ENCODE measurements around the gene EFNB2.

EFNB2 gene

GRCh38 chr13:106499113-106499512 is 36.3 kb downstream of the EFNB2 start:
- DNase-seq = no peak

GRCh38 chr13:106498571-106498970 is 36.9 kb downstream of the EFNB2 start:
- DNase-seq = no peak

- DNase-seq = no peak
Measured at GRCh38 chr13:106498158-106498557, 37.3 kb downstream of the EFNB2 start.

GRCh38 chr13:106497079-106497478 is 38.4 kb downstream of the EFNB2 start:
- DNase-seq = no peak

GRCh38 chr13:106496072-106496997 is 39.1 kb downstream of the EFNB2 start:
- peak; percentile 19 for DNase-seq

GRCh38 chr13:106494936-106495335 is 40.5 kb downstream of the EFNB2 start:
- DNase-seq = no peak

GRCh38 chr13:106494506-106494905 is 41.0 kb downstream of the EFNB2 start:
- DNase-seq = no peak

GRCh38 chr13:106493533-106494220 is 41.8 kb downstream of the EFNB2 start:
- DNase-seq = no peak

- DNase-seq = no peak
Measured at GRCh38 chr13:106492588-106493475, 42.6 kb downstream of the EFNB2 start.

- no peak for DNase-seq
Measured at GRCh38 chr13:106491928-106492587, 43.4 kb downstream of the EFNB2 start.

GRCh38 chr13:106491463-106491862 is 44.0 kb downstream of the EFNB2 start:
- no peak for DNase-seq

- no peak for DNase-seq
Measured at GRCh38 chr13:106490569-106491321, 44.7 kb downstream of the EFNB2 start.

- no peak for DNase-seq
Measured at GRCh38 chr13:106489849-106490568, 45.5 kb downstream of the EFNB2 start.

- DNase-seq = no peak
Measured at GRCh38 chr13:106488686-106489085, 46.8 kb downstream of the EFNB2 start.

GRCh38 chr13:106488076-106488475 is 47.4 kb downstream of the EFNB2 start:
- no peak for DNase-seq

GRCh38 chr13:106487129-106487528 is 48.3 kb downstream of the EFNB2 start:
- no peak for DNase-seq

- DNase-seq = no peak
Measured at GRCh38 chr13:106486287-106486686, 49.2 kb downstream of the EFNB2 start.

- DNase-seq = no peak
Measured at GRCh38 chr13:106484537-106485193, 50.8 kb downstream of the EFNB2 start.

- DNase-seq = no peak
Measured at GRCh38 chr13:106484084-106484483, 51.4 kb downstream of the EFNB2 start.

GRCh38 chr13:106481919-106482318 is 53.5 kb downstream of the EFNB2 start:
- no peak for DNase-seq
